NCI-H2196 treated with DMSO at 0.1 percent for 48 hours (cell line): ENCODE data around the gene CTU1.

ENCODE experiments used
- DNase-seq: peaks from one replicate; lab custom pipeline; 2025; ENCODE audit not compliant: unreplicated experiment; lab: John Stamatoyannopoulos, UW

CTU1 gene

GRCh38 chr19:51107406-51108065 lies 673 bp downstream of the CTU1 start:
- no peak for DNase-seq

DNA sequence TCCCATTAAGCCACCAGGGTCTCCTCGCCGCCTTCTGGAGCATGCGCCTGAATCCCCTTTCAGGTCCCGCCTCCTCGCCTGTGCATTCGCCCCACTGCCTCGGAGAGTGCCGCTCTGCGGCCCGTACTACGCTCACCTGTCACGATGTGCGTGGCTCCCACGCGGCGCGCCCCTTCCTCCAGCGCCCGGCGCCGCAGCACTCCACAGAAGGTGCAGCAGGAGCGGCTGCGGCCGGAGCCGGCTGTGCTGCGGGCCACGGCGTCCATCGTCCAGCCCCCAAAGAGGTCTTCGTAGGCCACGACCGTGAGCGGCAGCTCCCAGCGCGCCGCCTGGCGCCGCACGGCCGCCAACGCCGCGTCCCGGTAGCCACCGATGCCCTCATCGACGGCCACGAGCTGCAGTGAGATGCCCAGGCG lies 4.3 kb downstream of the CTU1 start:
- no peak for DNase-seq

GRCh38 chr19:51102991-51103390 lies 5.2 kb downstream of the CTU1 start:
- DNase-seq = no peak

DNA sequence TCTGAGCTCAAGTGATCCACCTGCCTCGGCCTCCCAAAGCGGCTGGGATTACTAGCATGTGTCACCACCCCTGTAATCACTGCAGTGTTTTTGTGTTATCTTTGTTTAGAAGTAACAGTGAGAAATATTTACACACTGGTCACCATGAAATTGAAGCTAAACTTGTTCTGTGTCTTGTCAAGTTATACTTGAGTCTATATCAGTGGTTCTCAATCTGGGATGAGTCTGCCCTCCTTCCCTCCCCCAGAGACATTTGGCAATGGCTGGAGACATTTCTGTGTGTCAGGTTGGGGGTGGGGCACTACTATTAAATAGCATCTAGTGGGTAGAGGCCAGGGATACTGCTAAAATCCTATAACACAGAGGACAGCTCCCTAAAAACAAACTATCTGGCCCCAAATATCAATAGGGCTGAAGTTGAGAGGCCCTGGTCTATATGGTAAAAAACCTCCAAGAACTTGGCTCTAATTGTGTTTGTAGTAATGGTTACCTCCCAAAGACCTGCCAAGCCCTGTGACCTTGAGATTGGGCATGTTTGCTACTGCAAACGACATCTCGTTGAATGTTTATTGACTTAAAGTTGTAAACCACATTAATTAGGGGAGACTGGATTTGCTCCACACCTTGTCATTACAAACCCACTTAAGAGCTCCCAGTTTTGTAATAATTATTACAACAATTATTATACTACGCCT lies 6.9 kb downstream of the CTU1 start:
- DNase-seq = no peak

DNA sequence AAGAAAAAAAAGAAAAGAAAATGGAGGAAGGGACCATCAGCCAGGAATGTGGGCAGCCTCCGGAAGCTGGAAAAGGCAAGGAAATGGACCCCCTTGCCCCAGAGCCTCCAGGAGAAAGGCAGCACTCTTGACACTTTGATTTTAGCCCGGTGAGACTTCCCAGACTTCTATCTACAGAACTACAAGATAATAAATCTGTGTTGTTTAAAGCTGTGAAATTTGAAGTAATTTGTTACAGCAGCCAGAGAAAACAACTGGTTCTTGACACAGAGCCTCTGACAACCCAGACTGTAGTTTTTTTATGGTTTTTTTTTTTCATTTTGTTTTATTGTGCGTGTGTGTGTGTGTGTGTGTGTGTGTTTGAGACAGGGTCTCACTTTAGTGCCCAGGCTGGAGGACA lies 7.6 kb downstream of the CTU1 start:
- no peak for DNase-seq

GRCh38 chr19:51099047-51099382 lies 9.2 kb downstream of the CTU1 start:
- no peak for DNase-seq

- no peak for DNase-seq
Measured at GRCh38 chr19:51098365-51099046, 9.7 kb downstream of the CTU1 start.

GRCh38 chr19:51097796-51098195 lies 10.4 kb downstream of the CTU1 start:
- DNase-seq = no peak

GRCh38 chr19:51097166-51097738 lies 11.0 kb downstream of the CTU1 start:
- peak; percentile 48 for DNase-seq

GRCh38 chr19:51096473-51097165 lies 11.6 kb downstream of the CTU1 start:
- DNase-seq = no peak

GRCh38 chr19:51094696-51095279 lies 13.4 kb downstream of the CTU1 start:
- DNase-seq = no peak

DNA sequence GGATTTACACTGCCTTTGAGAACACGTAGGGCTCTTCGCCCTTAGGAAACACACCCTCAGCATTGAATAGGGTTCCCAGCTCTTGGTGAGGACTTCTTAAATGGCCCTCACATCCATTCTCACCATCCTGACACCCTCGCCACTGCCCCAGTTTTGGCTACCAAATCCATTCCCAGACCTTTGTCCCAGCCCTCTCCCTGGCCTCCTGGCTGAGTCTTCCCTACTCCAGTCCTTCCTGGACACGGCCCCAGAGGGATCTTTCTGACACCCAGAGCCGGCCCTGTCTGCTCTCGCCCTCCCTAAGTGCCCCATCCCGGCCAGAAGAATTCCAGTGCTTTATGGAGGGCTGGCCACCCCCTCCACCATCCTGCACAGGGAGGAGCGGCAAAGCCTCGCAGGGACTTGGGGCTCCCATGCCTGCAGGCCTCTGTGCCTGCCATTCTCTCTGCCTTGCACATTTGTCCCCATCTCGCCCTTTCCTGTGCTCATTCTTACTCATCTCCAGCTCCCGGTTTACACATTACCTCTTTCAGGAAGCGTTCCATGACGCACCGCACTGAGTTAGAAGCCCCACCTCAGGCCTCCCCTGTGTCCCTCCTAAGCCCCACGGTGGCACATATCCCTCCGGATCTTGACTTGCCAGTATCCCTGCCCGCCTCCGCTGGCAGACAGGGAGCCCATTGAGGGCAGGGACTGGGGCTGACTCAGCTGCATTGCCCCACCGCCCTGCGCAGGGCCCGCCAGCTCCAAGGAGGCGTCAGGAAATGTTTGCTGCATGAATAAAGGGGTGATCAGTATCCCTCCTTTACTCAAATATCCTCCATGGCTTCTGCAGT lies 14.5 kb downstream of the CTU1 start:
- no peak for DNase-seq

DNA sequence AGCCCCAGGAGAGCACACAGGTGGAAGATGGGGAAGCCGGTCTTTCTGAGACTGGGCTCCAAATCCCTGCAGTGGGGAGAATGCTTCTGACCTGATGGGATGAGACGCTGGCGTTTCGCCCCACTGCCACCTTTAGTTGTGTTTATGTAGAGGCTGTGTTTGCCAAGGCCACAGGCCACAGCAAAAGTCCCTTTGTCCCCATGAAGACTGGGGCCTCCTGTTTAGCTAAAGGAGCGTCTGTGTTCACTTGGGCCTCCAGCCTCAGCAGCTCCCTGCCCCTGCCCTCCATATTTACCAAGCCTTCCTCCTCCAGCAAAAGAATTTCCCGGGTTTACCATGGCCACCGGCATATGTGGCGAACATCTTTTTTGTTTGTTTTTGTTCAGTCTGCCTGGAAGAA lies 15.1 kb downstream of the CTU1 start:
- no peak for DNase-seq

DNA sequence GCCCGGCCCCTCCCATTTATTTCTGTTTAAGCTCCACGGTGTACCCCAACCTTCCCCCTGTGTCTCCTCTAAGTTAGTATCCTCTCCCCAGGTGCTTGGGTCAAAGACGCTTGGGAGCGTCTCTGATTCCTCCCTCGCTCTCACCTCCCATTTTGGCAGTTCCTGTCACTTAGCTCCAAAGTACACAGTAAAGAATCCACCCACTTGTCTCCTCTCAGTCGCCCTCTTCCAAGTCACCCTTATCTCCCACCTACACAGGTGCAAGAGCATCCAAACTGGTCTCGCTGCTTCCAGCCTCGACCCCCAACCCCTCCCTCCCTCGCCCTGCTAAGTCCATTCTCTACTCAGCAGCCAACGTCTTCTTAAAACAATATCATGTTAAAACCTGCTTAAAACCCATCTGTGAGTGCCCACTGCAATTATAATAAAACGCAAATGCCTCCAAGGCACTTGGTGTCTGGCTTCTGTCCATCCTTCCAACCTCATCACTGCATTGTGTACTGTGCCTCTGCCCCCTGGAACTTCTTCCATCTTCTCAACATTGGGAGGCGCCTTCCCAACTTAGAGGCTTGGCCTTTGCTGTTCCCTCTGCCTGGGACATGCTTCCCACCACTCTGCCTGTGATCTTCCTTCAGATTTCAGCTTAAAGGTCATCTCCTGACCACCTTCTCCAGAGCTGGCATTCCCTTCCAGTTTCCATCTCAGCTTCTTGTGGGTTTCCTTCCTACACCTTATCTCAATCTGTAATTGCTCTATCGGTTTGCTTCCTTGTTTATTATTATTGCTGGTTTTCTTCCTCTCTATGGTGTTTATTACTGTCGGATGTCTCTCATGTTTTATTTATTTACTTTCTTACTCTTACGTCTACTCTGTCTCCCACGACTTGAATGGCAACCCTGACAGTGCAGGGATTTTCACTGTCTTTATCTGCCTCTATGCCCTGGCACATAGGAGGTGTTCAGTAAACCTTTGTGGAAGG lies 16.0 kb downstream of the CTU1 start:
- DNase-seq = no peak

GRCh38 chr19:51091126-51091525 lies 17.1 kb downstream of the CTU1 start:
- DNase-seq = no peak

GRCh38 chr19:51090471-51090870 lies 17.7 kb downstream of the CTU1 start:
- no peak for DNase-seq

- no peak for DNase-seq
Measured at GRCh38 chr19:51089786-51090185, 18.4 kb downstream of the CTU1 start.

DNA sequence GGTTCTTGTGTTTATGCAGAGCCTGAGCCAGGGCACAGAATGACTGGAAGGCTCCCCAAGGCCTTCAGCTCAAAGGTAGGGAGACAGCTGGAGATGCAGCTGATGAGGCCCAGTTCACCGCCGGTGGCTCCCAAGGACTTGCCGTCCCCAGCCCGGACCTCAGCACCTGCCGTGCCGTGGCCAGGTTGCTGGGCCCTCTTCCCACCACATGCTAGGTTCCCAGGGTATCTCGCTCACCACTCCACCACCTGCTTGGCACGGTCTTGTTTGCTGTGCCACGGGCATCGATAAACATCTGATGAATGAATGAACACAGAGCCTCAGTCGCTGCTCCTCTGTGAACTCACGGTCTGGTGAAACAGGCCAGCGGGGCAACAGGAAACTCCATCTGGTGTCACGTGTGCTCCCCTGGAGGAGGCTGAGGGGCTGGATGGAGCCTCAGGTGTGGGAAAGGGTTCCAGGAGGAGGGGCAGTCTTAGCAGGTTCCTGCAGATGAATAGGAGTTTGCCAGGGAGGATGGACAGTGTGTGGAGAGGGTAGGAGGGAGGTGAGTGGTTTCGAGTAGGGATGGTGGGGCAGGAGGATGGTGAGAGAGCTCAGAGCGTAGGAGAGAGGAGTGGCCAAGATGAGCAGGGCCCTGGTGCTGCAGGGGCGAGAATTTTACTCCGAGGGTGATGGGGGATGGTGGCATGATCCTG lies 21.9 kb downstream of the CTU1 start:
- no peak for DNase-seq
